NK-92 (cell line): Measurements from ENCODE around the gene PPP2R2C.

ENCODE experiments used
- DNase-seq: peaks from one replicate; lab custom pipeline; 2025; ENCODE audit not compliant: unreplicated experiment; lab: John Stamatoyannopoulos, UW

PPP2R2C gene

GRCh38 chr4:6333301-6334202 lies 138.9 kb downstream of the PPP2R2C start:
- no peak for DNase-seq

GRCh38 chr4:6332669-6333050 lies 139.8 kb downstream of the PPP2R2C start:
- DNase-seq: no peak

DNA sequence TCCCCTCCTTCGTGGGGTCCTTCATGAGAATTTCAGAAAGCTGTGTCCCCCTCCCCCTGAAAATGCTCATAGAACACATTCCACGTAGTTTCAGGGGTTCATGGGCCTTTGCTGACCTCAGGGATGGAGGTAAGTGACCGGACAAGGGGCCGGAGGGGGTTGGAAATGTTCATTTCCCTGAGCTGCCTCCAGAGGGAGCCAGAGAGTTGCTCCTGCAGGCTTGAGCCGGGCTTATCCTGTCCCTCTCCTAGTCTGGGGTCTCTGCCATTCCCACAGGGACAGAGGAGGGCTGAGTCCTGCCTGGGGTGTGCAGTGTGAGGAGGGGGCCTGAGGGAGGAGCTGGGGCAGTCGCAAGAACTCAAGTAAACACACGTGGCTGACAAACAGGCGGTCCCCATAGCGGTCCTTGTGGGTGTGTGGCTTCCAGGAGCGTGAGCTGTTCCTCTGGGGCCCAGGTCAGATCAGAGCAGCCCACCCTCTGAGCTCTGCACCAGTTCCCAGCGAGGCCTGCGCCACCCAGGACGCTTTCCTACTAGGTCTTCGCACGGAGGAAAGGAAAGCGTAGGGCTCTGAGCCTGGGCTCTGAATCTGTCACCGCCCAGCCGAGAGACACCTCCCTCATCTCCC lies 140.3 kb downstream of the PPP2R2C start:
- DNase-seq: no peak

DNA sequence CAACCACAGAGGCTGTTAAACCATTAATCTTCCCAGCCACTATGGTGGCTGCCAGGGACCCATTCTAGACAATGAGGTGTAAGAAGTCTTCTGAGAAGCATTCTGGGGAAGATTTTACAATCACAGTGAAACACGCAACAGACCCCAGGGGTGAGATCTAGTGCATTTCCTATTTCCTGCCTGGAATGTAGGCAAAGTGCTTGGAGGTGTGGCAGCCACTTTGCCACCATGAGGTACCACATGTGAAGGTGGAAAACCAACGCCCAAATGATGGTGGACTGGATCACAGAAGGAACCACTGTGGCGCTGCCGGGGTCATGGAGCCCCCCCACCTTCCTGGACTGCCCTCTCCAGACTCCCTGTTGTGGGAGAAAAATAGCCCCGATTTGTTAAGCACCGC lies 140.9 kb downstream of the PPP2R2C start:
- no peak for DNase-seq

- DNase-seq: no peak
Measured at GRCh38 chr4:6331018-6331417, 141.4 kb downstream of the PPP2R2C start.

DNA sequence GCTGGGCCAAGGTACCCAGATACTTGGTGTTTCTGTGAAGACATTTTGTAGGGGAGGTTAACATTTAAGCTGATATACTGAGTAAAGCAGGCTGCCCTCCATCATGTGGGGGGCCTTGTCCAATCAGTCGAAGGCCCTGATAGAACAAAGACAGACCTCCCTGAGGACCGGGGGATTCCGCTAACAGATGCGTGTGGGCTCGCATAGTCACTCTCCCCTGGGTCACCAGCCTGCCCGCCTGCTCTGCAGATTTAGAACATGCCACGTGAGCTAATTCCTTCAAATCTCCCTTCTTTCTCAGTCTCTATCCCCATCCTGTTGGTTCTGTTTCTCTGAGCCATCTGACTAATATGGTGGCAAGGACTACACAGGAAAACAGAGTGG lies 142.0 kb downstream of the PPP2R2C start:
- no peak for DNase-seq

- DNase-seq: no peak
Measured at GRCh38 chr4:6329478-6330383, 142.7 kb downstream of the PPP2R2C start.

- DNase-seq: no peak
Measured at GRCh38 chr4:6328526-6328925, 143.9 kb downstream of the PPP2R2C start.

DNA sequence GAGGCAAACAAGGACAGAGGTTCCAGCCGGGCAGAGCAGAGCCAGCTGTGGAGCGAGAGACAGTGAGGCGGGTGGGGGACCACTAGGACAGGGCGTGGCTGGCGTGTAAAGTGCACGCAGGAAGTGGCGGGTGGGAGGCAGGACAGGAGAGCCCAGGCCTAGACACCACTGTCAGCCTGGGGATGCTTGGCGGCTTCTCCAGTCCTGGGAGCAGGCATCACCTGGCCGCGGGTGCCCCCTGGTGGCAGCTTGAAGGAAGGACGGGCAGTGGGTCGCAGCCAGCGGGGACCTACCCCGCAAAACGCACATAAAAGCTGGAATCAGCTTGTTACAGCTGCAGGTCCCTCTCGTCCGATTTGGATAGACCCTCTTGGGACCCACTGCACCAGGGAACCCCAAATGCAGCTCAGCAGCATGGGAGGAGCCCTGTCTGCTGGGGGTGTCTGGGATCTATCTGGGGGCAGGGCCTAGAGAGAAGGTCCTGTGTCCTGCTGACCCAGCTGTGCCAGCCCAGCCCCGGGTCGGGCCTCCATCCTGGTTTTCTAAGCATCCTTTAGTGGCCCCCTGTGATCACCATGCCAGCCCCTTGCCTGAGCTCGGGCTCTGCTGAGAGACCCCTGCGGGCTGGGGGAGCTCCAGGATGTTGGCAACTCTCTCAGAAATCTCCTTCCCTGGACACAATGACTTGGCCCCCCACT lies 145.0 kb downstream of the PPP2R2C start:
- no peak for DNase-seq

DNA sequence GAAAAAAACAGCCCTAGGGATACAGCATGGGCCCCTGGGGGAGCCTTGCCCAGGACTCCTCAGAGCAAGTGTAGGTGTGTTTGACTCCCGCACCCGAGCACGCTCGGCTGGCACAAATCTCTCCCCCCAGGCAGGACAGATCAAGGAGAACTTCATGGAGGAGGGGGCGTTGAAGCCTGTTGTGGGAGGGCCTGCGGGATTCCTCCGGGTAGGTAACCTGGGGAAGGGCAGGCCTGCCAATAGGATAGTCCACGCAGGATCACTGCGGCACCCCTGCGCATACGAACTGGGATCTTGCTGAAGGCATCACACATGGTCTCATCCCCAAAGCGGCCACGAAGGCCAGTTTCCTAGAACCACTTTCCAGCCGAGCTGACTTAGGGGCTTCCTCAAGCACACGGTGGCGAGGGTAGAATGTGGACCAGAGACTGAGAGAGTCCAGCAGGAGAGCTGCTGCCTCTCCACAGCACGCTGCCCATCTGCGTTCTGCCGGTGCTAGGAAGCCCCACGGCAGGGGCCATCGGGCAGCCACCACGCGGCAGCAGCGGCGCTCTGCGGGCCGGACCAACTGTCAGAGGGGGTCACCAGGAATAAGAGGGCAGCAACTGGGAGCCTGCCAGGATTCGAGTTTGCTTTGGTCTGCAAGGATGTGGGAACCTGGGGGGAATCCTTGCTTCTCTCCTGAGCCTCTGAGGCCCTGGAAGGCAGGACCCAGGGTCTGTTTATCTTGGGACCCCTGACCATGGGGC lies 145.9 kb downstream of the PPP2R2C start:
- DNase-seq: no peak

GRCh38 chr4:6325788-6326290 lies 146.6 kb downstream of the PPP2R2C start:
- no peak for DNase-seq

DNA sequence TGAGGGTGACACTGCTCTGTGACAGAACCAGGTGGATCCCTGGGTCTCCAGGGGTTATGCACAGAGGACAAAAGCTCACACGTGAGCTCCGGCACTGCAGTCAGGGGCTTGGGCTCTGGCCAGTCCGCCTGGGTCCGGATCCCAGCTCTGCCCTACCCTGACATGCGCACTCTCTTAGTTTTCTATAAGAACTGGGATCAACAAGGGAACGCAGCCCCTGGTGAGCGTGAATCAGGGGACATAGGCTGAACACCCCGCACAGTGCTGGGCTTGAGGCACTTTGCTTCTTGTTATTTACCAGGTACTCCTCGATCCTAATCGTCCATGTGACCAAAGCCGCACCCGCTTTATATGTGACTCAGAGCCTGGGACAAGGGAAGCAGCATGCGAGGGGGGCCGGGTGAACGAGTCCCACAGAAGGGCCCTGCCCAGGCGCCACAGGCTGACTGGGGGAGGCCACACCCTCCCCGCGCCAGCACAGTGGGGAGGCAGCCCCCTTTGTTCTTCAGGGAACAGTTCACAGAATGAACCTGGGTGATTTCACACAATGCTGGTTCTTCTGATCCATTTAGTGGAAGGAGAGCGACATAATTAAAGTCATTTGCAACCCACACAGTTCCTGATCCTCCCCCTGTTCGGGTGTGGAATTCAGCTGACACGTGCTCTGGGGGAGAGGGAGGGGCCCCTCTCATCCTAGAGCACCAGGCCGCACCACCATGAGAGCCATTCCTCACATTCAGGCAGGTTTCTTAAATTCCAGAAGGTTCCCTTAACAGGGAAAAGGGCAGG lies 147.2 kb downstream of the PPP2R2C start:
- no peak for DNase-seq

GRCh38 chr4:6324461-6324998 lies 147.9 kb downstream of the PPP2R2C start:
- no peak for DNase-seq

DNA sequence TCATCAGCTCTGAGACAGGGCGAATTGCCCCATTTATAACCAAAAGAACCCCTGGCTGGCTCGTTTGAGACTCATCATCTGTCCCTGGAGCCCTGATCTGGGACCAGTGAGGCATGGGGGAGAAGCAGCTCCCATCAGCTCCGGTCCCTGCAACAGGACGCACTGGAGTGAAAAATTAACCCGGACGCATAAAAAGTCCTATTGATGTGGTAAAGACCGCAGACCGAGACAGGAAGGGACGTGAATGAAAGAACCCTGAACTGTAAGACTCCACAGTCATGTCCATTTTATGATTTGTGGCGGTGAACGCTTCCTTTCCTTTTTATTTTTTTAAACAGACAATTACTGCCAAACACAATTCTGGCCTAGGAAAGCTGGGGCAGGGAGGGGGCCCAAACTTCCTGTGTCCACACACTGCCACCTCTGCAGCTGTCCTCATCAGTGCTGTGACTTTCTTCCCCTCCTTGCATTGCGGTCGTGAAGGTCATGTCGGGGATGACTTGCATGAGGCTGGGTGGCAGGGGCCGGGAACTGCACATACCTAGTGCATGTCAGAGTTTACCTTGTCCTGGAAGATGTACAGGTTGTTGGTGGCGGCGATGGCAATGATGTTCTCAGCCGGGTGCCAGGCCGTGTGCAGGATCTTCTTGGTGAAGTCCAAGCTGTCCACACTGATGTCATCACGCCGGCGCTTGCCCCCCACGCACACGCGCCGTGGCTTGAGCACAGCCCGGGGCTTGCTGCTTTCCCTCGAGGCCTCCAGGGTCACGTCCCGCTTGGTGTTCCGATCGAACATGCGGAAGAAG lies 149.4 kb downstream of the PPP2R2C start:
- no peak for DNase-seq

DNA sequence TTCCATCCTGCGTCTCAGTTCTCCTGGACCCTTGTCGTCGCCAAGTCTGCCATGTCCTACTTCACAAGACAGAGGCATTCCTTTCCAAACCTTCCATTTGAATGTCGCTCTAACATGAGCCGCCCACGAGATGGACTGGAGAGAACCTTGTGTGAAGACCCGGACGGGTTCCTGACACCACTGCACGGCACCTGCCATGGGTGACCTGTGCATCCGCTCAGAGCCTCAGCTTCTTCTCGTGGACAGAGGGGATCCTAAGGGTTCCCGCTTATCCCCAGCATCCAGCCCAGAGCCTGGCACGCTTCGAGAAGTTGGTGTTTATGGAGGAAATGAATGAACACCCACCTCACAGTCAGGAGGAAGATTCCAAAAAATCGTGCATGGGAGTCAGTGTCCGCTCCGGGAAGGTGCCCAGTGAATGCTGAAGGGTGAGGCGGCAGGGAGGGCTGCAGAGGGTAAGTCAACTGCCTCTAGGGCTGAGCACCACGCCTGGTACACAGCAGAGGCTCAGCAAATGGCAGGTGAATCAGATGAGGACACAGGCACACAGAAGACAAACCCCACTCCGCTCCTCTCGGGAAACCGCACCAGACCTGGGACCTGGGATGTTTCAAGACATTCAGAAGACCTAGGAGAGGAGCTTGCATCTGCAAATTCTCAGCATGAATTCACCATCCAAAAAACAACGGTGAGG lies 150.2 kb downstream of the PPP2R2C start:
- no peak for DNase-seq

- no peak for DNase-seq
Measured at GRCh38 chr4:6321361-6321760, 151.1 kb downstream of the PPP2R2C start.

- DNase-seq: no peak
Measured at GRCh38 chr4:6320663-6321062, 151.8 kb downstream of the PPP2R2C start.
